Panc1 (cell line): ENCODE results near the gene TNFAIP8L1. TPM values are rescaled to one million over a fixed set of nuclear protein-coding genes. Genes with fewer than 3 reads are reported as not detected.

ENCODE experiments used
- ATAC-seq: fragments of 200-7000 bp; cut with Tn5 transposase; 2 replicates; pipeline ENCODE4 v1.9.1; 2020; ENCODE audit warnings: mild to moderate bottlenecking, moderate library complexity
- BruUV-seq: library from RNA; stranded (reverse); fragments of 400-500 nt; replicated peaks from 2 replicates; lab custom pipeline; 2021; lab: Mats Ljungman, UMichigan
- CTCF ChIA-PET: fragments of 300-600 bp; sonication (Branson Sonifier 250); formaldehyde crosslinking; loops from one replicate; lab custom pipeline; 2022; ENCODE audit warnings: antibody characterized with exemption; lab: Charles Lee
- POLR2A ChIA-PET: fragments of 300-600 bp; sonication (Branson Sonifier 250); formaldehyde crosslinking; loops from one replicate; lab custom pipeline; 2022; ENCODE audit warnings: antibody characterized with exemption; lab: Charles Lee
- DNase-seq: peaks from one replicate; pipeline ENCODE4 v3.0.0-alpha.2; 2010; ENCODE audit warnings: low read depth, low spot score
- H3K27ac ChIP-seq: 2 replicates; pipeline ENCODE4 v1.5.1; 2011; ENCODE audit warnings: mild to moderate bottlenecking, low read length, inconsistent platforms
- H3K27me3 ChIP-seq: fragments of 200-500 bp; sonication (Bioruptor generic); 2 replicates; pipeline ENCODE4 v1.6.0; 2014; ENCODE audit warnings: low read length, inconsistent platforms; ENCODE audit not compliant: control insufficient read depth, insufficient read depth
- H3K36me3 ChIP-seq: fragments of 200-500 bp; sonication (Bioruptor generic); 2 replicates; pipeline ENCODE4 v1.5.1; 2014; ENCODE audit warnings: inconsistent platforms, mild to moderate bottlenecking, low read length, moderate library complexity; ENCODE audit not compliant: control insufficient read depth, insufficient read depth
- H3K4me1 ChIP-seq: 2 replicates; pipeline ENCODE4 v1.5.1; 2011; ENCODE audit warnings: inconsistent platforms, mild to moderate bottlenecking, low read length, moderate library complexity; ENCODE audit not compliant: control insufficient read depth, insufficient read depth
- H3K4me3 ChIP-seq, 2 experiments: 2 replicates each; pipeline ENCODE4 v1.5.1; 2011 to 2012; ENCODE audit warnings: low read depth in 2 of 2, low read length in 2 of 2, mild to moderate bottlenecking in 2 of 2, inconsistent platforms in 1 of 2, moderate library complexity in 1 of 2
- H3K9me3 ChIP-seq: fragments of 200-500 bp; sonication (Bioruptor generic); 2 replicates; pipeline ENCODE4 v1.5.1; 2014; ENCODE audit warnings: low read depth, mild to moderate bottlenecking, inconsistent platforms, low read length, moderate library complexity; ENCODE audit not compliant: control insufficient read depth, insufficient read depth
- CTCF ChIP-seq: fragments of 450-650 bp; IDR thresholded peaks from 2 replicates; pipeline ENCODE4 v1.5.1; 2017; ENCODE audit warnings: mild to moderate bottlenecking
- POLR2AphosphoS5 ChIP-seq: IDR thresholded peaks from 2 replicates; pipeline ENCODE4 v1.6.1; 2012; ENCODE audit warnings: mild to moderate bottlenecking, low read depth, low read length, moderate library complexity
- REST ChIP-seq, 2 experiments: IDR thresholded peaks; 2 replicates each; pipeline ENCODE4 v1.6.1; 2011 to 2012; ENCODE audit warnings: low read depth in 2 of 2, control low read depth in 1 of 2, low read length in 1 of 2, mild to moderate bottlenecking in 1 of 2, moderate library complexity in 1 of 2; ENCODE audit not compliant: insufficient read depth in 1 of 2
- SIN3A ChIP-seq: IDR thresholded peaks from 2 replicates; pipeline ENCODE4 v1.6.1; 2012; ENCODE audit warnings: low read depth, mild to moderate bottlenecking, low read length, moderate library complexity, borderline replicate concordance; ENCODE audit not compliant: insufficient read depth
- TCF7L2 ChIP-seq: IDR thresholded peaks from 2 replicates; pipeline ENCODE4 v1.6.1; 2011; ENCODE audit warnings: mild to moderate bottlenecking, low read depth, low read length, inconsistent platforms
- in situ Hi-C: cut with HindIII; loops from 2 replicates; pipeline ENCODE4 v1.10.0; 2016; ENCODE audit warnings: low sequenced_read_pairs, low pct_unique_long_range_greater_than_20kb
- intact Hi-C: fragments of 100-400 bp; cut with micrococcal nuclease; formaldehyde crosslinking; loops from one replicate; pipeline ENCODE4 v1.10.0; 2022; ENCODE audit not compliant: unreplicated experiment
- total RNA-seq: library from RNA; stranded (reverse); gene quantifications from one replicate; pipeline ENCODE4 v1.2.1, GENCODE V29; 2021; ENCODE audit not compliant: unreplicated experiment

TNFAIP8L1 gene
- total RNA-seq, 1 experiment from 2014 or later: 4.8 TPM

GRCh38 chr19:4694211-4694987 lies 55.1 kb downstream of the TNFAIP8L1 start:
- H3K4me3 ChIP-seq: no peak overlapping the region
- ChIA-PET CTCF (no interaction called here), POLR2A (interaction anchor here (0.6 kb wide), 1 partner anchor 30 kb away, joined by 10 read pairs; no protein-coding TSS in a partner anchor)

More at GRCh38 chr19:4694211-4694987, 55.1 kb downstream of the TNFAIP8L1 start:
- Histone ChIP-seq H3K27me3 (no peaks in the 10 kb centered on the region), H3K9me3 (no peaks in the 10 kb centered on the region), H3K36me3 (no peaks in the 10 kb centered on the region; the same call in 1 of the 2 replicates), H3K4me1 (peaks cover 3% of the 10 kb centered on the region; the same call in 1 of the 2 replicates), H3K27ac (peak overlapping the region; percentile 39)
- in situ Hi-C loops (no loop called here), intact Hi-C loops (no loop called here)
- TF ChIP-seq CTCF (no peak), SIN3A (no peak), TCF7L2 (no peak), POLR2AphosphoS5 (no peak), REST (IDR thresholded peaks at IDR 0.05; ENCODE audit: insufficient read depth in 1 of 2, low read depth in 2 of 2, low read length in 1 of 2) (no peak)
- ATAC-seq (peak; percentile 82), DNase-seq (peak; percentile 88)
- no TSS peak for BruUV-seq
